ENCODE measurements around the gene LMF1. TPM values are rescaled to one million over a fixed set of nuclear protein-coding genes. Genes with fewer than 3 reads are reported as not detected.
"Not testable (repeated sequence)": the region's sequence is repeated elsewhere in the genome, so short reads cannot be mapped to it uniquely, and the experiment has no call there.

The LMF1 gene
- polyA plus RNA-seq, 1 donor = 18.7 TPM

DNA sequence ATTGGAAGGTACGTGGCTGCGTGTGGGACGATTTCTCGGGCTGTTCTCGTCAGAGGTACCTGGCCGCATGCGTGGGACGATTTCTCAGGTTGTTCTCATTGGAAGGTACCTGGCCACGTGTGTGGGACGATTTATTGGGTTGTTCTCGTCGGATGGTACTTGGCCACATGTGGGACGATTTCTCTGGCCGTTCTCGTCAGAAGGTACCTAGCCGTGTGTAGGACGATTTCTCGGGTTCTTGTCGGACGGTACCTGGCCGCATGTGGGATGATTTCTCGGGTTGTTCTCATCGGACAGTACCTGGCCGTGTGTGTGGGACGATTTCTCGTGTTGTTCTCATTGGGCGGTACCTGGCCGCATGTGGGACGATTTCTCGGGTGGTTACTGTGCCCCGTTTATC is 120.1 kb downstream of the LMF1 start:
- DNase-seq = no peak

DNA sequence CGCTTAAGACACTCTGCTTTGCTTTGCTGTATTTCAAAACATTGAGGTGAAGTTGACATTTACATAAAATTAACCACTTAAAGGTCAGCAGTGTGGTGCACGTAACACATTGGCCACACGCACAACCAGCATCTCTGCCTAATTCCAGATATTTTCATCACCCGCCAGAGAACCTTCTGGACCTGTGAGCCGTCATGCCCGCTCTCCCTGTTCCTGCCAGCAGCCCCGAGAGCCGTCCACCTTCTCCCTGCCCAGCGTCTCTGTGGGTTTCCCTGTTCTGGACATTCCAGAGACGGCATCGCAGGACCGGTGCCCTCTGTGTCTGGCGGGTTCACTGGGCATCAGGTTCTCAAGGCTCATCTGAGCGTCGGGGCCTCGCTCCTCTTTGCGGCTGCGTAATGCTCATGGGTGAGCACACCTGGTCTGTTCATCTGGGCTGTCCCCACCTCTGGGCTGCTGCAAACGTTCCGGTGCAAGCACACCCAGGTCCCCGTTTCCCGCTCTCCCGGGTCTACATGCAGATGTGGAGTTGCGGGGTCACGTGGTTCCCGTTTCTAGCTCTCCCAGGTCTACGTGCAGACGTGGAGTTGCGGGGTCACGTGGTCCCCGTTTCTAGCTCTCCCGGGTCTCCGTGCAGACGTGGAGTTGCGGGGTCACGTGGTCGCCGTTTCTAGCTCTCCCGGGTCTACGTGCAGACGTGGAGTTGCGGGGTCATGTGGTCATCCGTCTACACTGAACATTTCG is 122.1 kb downstream of the LMF1 start:
- no peak for DNase-seq

DNA sequence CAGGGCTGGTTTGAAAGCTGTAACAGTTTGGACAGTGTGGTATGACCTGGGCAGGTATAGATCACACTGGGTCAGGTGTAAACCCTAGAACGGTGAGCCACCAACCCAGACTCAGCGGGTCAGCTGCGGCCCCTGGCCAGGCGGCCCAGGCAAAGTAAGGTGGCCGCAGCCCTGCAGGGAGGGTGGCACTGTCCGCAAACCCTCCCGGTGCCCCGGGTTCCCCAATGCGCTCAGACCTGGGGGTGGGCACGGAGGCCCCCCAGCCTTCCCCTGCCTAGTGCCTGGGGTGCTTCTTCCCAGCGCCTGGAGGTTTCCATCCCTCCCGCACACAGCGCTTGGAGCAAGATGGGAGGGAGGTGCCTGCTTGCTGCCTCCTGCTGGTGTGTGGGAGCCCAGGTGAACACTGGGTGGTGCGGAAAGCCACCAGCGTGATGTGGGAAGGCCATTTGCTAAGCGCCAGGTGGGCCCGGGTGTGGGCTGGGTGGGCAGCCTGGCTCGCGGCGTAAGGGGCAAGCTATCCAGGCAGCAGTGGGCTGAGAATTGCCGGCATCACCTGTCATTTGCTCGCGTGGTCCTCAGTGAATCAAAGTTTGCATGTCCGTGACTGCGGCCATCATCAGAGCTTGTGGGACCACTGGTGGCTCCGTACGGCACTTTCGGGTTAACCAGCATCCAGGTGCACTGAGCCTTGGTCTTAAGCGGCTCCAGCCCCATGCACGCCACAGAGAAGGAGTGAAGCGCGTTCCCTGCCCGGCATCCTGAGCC is 122.9 kb downstream of the LMF1 start:
- no peak for DNase-seq

DNA sequence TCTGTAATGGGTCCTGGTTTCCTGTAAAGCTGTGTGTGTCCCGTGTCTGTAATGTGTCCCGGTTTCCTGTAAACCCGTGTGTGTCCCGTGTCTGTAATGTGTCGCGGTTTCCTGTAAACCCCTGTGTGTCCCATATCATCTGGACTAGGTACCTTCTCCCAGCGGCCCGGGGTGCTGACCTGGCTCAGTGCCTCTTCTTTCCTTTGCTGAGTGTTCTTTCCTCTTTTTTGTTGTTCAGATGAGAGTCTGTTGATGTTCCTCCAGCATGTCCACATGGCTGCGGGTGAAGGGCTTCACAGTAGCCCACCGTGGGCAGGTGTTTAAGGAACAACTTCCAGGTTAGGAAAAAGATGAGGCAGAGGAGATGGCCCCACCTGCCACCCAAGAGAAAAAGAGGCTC is 123.6 kb downstream of the LMF1 start:
- DNase-seq = no peak

DNA sequence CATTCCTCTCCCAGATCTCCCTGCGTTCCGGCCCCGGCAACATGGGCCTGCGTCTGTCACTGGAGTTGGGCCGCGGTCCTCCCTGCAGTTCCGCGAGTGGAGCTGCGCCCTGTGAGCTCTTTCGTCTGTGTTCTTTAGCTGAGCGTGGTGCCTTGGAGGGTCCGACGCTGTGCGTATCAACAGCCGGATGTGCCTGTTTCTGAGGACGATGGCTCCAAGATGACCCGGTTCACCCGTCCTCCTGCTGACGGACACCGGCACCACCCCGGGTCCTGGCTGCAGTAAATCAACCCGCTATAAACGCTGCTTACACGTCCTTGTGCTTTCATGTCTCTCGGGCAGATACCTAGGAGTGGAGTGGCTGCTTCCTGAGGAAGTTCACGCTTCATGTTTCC is 125.4 kb downstream of the LMF1 start:
- DNase-seq = peak; percentile 31

DNA sequence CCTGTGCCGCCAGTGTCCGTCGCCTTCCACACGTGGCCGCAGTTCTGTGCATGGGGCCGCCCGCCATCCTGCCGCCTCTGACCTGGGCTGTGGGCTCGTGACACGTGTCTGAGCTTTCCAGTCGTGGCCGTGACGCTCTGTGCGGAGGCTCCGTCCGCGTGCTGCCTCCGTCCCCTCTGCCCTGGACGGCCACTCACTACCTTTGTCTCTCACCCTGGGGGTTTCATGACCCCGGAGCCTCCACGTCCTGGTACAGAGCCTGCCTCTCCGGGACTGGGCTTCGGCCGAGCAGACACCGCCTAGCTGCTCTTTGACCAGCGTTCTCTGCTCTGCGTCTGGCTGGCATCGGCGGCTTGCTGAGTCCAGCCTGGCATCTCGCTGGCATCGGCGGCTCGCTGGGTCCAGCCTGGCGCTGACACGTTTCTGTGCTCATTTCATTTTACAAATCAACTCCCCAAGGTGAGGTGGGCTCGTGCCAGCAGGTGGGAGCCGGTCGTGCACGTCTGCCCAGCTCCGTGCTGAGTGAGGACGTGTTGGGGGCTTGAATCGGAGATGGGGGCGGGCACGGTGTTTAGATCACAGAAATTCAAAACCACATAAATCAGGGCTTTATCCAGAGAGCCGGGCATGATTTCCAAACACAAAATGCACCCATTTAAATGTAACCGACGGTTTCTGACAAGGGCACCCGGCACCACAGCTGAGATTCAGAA is 126.0 kb downstream of the LMF1 start:
- DNase-seq = no peak

DNA sequence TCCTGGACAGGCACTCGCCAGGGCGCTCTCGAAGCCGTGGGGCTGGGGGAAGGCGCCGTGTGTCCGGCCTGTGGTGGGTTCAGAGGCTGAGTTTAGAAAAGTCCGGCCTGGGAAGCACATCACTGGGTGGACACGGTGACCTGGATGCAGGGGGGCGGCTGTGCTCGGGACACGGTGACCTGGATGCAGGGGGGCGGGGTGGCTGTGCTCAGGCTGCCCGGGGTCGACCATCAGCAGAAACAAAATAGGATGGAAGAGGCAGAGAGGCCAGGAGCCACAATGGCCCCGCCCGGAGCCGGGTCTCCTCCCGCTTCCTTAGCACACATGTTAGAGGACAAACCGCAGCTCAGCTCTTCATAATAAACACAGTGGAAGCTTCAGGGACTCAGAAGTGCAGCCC is 127.0 kb downstream of the LMF1 start:
- DNase-seq = no peak

DNA sequence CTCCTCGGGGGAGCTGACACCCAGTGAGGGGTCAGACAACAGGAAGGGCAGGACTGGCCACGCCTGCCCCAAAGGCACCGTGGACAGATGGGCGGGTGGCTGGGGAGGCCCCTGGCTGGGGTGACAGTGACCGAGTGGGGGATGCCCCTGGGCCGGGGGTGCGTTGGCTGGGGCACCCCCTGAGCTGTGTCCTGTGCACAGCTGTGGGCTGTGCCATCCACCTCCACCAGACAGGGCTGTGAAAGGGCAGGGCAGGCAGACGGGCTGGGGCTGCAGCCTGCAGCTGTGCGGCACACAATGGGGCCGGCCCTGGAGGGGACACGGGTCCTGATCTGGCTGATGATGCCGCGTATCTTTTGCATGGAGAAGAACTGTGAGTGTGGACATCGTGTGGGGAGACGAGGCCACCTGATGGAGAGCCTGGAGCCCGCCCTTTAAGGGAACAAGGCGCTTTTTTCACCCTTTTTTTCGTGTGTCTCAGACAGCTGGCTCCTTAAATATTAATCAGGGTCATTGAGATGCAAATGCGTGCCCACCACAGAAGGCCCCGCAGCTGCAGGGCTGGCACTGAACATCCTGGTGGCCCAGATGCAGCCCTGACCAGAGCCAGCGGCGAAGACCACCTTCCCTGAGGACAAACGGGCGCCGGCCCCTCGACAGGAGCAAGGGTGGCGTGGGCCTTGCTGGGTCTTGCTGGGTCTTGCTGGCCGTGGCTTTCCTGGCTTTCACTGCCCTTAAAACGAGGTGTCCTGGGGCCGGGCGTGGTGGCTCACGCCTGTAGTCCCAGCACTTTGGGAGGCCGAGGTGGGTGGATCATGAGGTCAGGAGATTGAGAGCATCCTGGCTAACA is 127.8 kb downstream of the LMF1 start:
- DNase-seq = no peak

DNA sequence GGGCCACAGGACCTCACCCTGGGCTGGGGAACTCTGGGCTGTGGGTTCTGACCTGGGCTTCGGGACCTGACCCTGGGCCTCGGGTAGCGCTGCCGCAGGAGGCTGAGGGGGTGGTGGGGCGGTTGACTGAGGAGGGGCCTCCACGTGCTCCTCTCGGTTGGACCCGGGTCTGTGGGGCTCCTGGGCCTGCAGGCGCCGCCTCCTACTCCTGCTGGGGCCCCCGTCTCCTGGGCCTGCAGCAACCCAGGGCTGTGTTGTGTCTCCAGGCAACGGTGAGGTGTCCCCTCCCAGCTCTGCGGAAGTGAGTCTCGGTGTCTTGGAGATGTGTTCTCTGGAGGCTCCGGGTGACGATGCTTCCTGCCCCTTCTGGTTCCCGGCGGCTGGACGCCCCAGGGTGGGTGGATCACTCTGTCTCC is 128.7 kb downstream of the LMF1 start:
- DNase-seq = peak; percentile 61

DNA sequence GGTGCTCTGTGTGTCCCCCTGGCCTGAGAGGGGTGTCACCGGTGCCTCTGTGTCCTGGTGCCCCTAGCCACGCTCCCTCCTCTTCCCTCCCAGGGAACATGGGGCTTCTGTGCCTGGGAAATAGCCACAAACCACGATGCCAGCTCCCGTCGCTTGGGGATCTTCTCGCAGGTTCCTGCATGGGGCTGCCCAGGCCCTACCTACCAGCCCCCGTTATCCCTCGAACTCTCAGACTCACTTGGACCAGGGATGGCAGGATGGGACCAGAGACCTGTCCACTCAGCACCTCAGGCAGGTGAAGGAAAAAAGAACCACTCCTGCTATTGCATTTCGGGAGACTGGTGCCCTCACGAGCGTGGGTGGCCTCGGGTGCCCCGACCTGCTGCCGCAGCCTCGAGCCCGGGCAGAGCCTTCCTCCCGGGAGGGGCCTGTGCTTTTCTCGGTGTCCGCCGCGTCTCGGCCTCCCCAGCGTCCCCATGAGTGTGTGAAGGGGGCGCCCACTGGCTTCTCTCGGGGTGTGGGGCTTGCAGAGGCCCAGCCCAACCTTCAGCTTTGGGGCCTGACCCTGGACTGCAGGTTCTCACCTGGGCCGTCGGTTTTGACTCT is 129.2 kb downstream of the LMF1 start:
- no peak for DNase-seq

DNA sequence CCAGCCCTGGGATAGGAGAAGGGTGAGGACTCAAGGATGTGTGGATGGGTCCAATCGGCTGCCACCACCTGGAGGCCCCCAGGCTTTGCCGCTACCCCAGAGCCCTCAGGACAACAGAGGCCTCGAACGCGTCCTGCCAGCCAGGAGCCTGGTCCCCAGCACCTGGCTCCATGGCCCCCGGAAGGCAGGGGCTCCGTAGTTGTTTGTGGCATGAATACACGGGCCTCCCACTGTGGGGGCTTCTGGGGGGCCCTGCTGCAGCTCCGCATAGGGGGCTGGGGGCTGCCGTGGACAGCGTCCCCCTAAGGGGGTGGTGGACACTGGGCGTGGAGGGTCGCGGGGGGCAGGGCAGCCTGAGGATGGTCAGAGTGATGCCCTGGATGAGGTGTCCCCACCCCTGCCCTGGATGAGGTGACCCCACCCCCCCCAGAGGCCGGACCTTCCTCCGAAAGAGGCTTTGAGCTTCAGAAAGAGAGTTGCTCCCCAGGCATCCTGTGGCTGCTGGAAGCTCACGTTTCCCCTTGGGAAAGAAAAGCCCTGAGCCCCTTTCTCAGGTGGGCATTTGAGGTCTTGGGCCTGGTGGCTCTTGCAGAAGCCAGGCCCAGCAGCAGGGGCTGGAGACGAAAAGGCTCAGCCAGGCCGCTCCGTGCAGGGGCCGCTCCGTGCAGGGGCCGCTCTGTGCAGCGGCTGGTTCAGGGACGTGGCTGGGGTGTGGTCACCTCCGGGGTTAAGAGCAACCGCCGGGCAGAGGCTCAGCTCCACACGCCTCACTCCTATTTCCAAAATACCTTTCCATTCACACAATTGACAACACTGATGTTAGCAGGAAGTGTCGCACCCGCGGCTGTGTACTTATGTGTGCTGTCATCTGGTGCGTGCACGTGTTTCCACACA is 130.0 kb downstream of the LMF1 start:
- DNase-seq = no peak

DNA sequence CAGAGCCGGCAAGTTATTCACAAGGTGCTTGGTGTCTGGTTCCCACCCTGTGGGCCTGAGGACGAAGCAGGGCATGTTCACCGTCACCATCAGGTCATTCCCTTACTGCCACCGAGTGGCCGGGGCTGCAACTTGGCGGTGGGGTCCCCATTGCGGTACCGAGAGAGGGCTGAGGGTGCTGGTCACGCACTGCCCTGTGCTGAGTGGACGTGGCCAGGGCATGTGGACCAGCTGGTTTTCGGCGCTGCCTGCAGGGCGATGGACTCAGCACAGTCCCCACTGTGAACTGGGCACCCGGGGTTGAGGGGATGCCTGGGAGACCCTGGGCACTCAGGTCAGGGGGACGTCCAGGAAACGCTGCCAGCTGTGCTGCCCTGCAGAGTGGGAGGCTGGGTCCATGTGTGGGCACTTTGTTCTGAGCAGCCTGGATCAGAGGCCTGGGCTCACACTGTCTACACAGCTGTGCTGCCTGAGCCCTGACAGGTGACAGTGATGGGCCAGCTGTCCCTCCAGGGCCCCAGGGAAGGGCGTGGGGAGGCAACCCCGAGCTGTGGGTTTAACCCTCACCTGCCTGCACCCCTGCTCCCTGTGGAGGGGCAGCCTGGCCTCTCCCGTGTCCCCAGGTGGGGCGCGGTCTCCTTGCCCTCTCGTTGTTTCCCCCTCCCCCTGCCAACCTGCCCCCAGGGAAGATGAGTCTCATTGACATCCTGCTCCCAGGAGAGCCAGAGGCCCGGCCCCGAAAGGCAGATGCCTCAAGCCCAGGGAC is 131.0 kb downstream of the LMF1 start:
- no peak for DNase-seq

DNA sequence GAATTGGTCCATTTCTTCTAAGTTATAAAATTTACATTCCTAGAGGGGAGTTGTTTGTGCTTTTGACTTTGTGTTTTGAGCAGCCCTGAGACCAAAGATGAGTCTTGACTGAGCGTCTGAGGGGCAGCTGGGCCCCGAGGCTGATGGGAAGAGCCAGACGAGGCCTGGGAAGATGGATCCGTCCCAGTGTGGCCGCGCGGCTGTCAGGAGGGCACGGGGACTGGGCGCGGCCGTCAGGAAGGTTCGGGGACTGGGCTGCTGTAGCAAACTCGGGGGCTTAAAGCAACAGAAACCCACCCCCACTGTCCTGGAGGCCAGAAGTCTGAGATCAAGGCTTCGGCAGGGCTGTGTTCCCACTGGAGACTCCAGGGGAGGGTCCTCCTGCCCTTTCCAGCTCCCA is 132.0 kb downstream of the LMF1 start:
- no peak for DNase-seq

DNA sequence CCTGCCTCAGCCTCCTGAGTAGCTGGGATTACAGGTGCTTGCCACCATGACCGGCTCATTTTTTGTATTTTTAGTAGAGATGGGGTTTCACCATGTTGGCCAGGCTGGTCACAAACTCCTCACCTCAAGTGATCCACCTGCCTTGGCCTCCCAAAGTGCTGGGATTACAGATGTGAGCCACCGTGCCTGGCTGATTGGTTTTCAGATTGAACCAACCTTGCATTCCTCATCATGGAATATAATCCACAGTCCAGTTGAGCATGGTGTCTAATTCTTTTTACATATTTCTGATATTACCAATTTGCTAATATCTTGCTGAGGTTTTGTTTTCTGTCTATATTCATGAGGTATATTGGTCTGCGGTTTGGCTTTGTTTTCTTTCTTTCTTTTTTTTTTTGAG is 134.0 kb downstream of the LMF1 start:
- DNase-seq = not testable (repeated sequence)

DNA sequence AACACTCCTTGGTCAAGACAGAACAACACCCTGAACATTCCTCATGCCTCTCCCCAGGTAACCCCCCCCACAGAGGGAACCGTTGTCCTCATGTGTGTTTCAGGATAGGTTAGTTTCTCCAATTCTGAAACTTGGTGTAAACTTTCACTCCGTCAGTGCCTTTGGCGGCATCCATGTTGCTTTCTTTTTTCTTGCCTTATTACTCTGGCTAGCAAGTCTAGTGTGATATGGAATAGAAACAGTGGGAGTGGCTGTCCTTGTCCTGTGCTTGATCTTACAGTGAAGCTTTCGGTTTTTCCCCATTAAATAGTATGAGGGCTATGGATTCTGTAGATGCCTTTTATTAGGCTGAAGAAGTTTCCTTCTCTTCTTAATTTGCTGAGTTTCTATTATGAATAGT is 134.6 kb downstream of the LMF1 start:
- DNase-seq = no peak

DNA sequence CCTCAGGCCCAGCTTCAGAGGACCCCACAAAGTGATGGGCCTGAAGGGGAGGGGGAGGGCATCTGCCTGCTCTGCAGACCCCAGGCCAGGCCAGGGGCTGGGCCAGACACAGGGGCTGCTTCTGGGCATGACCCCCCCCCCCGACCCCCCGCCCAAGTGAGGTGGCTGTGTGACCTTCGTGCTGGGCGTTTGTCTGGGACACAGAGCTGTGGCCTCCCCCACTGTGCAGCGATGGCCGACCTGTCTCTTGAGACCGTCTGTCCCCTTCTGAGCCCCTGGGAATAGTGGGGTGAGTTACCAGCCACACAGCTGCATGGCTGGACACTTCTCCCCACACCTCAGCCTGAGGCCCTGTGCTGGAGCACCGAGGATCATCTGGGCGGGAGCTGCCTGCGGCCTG is 135.4 kb downstream of the LMF1 start:
- DNase-seq = no peak

DNA sequence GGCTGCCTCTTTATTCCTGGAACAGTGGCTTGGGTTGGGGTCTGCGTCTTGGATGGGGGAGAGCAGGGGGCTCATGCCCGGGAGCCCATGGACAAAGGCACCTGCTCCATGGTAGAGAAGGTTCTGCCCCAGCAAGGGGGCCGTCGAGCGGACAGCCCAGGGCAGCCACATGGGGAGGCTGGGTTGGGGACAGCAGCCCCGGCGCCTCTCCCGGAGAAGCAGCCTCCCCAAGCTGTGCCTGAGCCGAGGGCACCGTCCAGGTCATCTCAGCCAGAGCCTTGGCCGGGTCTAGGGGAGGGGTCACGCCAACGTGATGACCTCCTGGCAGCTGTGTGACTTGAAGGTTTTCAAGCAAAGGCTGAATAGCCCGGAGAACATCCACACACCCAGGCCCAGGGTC is 137.4 kb downstream of the LMF1 start:
- no peak for DNase-seq

DNA sequence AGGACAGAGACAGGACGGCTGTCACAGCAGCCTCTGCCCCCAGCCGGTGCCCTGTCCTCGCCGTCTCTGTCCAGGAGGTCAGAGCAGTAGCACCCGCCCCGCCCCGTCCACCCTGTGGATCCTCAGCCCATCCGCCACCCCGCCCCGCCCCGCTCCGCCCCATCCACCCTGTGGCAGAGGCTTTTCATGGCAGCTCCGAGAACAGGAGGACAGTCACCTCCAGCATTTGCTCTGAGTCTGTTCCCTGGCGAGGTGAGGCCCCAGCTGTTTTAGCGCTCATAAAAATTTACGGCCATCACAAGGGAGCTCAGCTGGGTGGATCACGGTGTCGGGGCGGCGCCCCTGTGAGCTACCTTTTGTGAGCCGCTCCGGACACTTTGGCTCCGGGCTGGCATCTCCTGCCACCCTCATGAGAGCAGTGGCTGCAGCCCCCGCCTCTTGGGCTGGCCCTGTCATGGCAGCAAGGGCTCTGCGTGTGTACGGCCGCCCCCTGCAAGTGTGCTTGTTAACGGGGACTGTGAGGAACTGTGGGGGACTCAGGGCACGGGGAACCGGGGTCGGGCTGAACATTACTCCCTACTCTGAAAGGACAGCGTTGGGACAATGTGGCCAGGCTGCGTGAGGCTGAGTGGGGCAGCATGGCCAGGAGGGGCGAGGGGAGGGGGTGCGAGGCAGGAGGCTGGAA is 138.0 kb downstream of the LMF1 start:
- DNase-seq = no peak
